HG02840 (cell line): ENCODE data around the gene PNPLA2.

ENCODE experiments used
- ATAC-seq: cut with Tn5 transposase; IDR thresholded peaks from one replicate; pipeline ENCODE4 v1.9.1; 2021; ENCODE audit warnings: mild to moderate bottlenecking, moderate library complexity, moderate number of reproducible peaks; ENCODE audit not compliant: unreplicated experiment, low FRiP score

Gene PNPLA2

DNA sequence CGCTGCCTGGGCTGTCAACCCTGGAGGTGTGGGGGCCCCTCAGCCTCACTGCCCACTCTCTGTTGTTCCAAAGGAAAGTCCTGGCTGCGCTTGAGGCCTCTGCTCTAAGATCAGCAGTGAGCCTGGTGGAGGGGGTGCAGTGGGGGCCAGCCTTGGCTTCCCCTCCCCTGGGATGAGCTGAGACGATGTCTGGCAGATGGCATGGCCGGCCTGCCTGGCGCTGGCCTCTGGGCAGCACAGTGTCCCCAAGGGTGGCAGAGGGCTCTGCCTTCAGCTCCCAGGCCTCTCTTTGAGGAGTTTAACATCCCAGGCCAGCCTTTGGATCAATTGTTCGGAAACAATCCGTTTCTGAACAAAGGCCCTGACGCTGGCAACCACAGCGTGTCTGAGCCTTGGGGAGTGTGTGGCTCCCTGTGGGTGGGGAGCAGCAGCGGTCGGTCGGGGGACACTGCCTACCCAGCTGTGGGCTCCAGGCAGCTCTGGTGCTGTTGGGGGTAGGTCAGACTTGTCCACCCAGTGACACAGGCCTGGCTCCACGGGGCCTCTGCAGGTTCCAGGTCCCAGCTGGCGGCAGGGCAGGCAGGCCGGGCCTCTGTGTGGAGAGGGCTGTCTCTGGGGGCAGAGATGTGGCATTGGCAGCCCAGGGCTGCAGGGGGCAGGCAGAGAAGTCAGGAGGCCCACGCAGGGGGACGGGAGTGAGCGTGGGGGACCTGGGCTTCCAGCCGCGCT is 36.1 kb downstream of the PNPLA2 start:
- ATAC-seq = no peak

DNA sequence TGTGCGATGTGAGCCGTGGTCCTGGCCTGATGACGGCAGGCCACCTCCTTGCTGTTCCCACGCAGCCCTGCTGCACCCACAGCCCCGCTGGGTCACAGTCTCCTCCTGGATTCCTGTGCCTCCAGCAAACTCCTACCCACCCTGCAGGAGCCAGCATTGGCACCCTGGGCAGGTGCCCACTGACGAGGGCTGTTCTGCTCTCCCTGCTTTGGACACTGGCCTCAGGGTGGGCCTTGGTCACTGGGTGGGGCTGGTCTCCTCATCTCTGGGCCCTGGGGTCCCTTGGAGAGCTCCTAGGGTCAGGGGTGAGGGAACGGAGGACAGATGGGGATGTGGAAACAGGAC is 36.6 kb downstream of the PNPLA2 start:
- no peak for ATAC-seq

DNA sequence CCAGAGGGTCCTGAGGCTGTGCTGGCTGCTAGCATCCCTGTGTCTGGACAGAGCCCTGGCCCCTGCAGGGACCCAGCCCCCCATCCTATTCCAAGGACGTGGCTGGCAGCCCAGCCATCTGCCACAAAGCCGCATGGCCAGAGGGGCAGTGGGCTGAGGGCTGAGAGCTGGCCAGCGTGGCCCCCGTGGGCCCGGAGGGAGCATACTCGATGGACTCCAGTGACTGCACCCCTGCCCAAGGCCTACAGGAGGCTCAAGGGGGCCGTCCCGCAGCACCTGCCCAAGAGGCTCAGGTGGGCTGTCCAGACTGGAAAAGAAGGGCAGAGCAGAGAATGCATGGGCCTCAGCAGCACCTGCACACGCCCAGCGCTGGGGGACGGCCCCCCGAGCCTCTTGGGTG is 37.1 kb downstream of the PNPLA2 start:
- no peak for ATAC-seq

DNA sequence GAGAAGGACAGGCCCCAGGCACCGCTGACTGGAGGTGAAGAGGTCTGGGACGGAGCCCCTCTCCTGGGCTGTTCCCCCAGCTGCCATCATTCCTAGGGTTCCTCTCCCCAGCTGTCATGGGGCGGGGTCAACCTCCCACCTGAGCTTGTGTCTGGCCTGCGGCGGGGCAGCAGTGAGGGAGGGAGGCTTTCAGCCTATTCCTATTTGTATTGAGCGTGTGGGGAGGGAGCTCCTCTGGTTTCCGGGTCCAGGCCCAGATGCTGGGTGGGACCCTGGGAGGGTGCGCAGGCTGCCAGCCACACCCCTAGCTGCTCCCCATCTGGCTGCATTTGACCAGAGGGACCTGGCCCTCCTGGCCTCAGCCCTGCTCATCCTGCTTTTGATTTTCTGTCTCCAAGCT is 37.7 kb downstream of the PNPLA2 start:
- no peak for ATAC-seq

DNA sequence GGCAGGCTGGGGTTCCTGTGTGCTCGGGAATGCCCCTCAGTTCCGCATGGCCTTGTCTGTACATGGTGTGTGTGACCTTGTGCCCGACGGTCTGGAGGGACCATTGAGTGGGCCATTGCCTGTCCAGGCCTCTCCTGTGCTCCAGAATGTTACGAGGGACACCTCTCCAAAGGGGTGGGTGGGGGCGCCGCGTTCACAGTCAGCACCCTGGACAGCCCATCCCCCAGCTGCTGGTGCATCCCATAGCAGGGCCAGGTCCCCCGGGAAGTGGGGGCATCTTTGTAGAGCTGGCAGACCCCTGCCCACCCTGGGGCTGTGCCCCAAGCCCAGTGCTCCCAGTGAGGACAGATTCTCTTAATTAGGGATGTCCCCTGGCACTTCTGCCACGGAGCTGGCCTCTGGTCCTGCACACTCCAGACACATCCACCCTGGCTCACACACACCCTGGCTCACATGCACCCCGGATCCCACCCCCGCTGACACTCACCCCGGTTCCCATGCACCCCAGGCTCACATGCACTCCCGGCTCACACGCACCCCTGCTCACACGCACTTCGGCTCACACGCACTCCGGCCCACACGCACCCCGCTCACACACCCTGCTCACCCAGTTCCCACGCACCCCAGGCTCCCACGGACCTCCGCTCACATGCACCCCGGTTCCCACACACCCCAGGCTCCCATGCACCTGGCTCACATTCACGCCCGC is 39.5 kb downstream of the PNPLA2 start:
- no peak for ATAC-seq

DNA sequence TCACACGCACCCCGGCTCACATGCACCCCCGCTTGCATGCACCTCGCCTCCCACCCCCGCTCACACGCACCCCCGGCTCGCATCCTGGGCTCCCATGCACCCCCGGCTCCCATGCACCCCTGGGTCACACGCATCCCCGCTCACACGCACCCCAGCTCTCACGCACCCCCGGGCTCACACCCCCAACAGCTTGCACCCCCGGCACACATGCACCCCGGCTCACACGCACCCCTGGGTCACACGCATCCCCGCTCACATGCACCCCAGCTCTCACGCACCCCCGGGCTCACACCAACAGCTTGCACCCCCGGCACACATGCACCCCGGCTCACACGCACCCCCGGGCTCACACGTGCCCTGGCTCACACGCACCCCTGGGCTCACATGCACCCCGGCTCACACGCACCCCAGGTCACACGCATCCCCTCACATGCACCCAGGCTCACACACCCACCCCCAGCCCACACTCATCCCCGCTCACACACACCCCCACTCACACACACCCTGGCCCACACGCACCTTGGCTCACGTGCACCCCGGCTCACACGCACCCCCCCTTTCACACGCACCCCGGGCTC is 40.1 kb downstream of the PNPLA2 start:
- no peak for ATAC-seq

DNA sequence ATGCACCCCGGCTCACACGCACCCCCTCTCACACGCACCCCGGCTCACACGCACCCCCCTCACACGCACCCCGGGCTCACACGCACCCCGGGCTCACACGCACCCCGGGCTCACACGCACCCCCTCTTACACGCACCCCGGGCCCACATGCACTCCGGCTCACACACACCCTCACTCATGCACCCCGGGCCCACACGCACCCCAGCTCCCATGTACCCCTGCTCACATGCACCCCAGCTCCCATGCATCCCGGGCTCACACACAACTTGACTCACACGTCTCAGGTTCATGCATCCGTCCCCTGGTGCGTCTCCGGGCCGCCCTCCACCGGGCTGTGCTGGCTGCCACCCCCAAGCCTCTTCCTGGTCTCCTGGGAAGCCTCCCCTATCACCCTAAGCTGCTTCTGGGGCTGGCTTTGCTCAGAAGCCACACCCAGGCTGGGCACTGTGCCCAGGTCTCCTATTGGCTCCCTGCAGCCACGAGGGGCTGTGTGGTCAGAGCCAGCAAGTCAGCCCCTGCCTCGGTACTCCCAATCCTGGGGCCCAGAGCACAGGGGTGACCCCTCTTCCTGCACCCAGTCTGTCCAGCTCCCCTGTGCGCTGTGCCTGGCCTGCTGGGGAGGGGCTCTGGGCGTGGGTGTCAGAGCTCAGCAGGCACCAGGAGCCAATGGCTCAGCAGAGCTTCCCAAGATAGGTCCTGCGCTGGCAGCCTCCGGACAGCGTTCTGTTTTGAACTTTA is 40.8 kb downstream of the PNPLA2 start:
- ATAC-seq = no peak

DNA sequence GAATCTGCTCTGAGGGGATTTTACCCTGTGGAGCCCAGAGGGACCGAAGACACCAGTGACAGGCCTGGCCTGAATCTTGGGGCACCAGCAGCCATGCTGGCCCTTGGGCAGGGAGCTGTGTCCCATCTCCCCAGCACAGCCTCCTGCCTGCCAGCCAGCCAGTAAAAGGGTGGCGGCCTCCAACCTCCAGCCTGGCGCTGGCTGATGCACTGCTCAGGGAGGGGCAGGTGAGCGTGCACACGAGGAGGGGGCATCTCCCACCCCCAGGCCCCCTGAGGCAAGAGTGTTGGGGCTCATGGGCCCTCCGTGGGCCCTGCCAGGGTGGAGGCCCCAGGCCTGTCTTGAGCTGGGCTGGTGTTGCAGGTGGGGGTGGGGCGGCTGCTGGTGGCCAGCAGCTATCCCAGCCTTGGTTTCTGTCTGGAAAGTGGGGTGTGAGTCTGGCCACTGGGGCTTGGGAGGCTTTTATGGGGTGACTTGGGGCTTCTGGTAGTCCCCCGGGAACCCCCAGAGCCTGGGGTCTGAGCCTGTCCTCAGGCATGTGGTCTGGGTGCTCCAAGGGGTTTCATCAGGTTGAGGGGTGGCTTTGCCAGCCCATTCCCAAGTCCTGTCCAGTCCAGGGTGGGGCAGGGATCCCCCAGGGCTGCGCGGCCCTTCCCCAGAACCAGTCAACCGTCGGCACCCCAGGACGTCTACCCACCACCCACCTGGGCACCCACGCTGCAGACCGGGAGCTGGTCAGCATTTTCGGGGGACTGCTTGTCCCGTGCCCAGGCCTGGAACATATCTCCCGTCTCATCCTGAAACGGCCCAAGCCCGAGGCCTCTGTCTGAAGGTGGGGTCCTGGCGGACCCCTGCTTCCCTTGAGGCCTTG is 41.8 kb downstream of the PNPLA2 start:
- ATAC-seq = no peak

DNA sequence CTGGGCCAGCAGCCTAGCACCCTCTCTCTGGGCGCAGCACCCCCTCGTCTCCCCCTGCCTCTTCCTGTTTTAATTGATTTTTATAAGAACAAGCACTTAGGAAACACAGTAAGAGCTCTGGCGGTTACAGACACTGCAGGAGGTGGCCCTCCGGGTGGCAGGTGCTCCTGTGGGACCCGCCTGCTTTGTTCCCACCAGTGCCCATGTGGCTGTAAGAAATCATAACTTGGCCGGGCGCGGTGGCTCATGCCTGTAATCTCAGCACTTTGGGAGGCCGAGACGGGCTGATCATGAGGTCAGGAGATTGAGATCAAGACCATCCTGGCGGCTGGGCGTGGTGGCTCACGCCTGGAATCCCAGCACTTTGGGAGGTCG is 42.4 kb downstream of the PNPLA2 start:
- ATAC-seq = no peak

DNA sequence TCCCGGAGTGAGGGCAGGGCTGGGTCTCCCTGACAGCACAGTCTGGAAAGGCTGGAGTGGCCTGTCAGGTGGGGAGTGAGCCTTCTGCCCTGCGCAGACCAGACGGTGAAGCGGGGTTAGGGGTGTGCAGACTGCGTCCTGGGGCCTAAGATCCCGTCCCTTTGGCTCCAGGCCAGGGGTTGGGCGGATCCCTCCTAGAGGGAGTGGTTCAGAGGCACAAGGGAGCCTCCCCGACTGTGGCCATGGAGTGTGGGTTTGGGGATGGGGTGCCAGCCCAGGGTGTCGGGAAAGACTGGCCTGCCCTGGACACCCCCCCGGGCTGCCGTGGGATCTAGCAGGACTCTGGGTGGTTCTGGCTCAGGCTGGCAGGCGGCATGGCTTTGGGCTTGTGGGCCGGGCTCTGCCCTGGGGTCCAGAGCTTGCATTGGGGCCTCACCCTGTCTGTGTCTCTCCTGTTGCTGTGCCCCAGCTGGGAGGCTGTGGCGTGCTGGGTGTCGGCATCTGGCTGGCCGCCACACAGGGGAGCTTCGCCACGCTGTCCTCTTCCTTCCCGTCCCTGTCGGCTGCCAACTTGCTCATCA is 43.5 kb downstream of the PNPLA2 start:
- no peak for ATAC-seq

DNA sequence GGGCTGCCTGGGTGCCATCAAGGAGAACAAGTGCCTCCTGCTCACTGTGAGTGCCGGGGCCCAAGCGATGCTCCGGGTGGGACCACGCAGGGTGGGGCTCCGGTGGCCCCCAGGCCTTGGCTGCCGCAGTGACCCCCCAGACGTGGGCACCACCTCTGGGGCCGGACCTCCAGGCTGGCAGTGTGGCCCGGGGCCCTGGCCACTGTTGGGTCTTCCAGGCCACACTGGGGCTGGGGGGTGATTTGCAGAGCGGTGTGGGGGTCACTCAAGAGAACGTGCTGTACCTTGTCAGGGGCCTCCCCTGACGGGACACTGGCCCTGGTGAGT is 43.9 kb downstream of the PNPLA2 start:
- no peak for ATAC-seq

DNA sequence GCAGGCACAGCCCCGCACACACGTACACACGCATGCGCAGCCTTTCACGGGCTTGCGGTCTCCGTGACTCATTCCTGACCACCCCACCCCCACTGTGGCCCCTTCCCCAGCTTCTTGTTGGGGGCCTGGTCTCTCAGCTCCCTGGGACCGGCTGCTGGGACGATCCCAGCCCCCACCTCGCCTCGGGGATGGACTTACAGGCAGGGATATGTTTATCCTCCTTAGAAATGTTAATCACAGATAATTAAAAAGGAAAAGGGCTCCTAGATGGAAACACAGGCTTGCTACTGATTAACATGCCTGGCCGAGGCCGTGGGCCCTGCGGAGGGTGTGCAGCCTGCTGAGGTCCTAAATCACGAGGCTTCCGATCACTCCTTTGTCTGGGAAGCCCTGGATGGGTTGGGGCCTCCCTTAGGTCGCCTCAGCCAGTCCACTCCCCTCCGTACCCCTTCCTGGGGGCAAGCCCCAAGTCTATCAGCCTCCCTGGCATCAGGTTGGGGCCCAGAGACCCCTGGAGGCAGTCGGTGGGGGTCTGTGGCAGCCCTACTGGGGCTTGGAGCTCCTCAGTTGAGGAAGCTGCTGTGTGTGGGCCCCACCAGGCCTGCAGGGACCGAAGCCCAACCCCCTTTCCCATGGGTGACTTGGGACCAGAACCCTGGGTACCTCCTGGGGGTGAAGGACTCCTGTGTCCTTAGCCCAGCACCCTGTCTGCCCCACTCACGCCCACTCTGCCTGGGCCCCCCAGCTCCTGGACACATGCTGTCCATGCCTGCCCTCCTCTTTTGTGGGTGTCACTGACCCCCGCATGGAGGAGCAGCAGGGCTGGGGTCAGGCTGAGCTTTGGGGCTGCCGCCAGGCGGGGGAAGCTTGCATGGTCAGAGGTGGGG is 44.6 kb downstream of the PNPLA2 start:
- ATAC-seq = no peak

DNA sequence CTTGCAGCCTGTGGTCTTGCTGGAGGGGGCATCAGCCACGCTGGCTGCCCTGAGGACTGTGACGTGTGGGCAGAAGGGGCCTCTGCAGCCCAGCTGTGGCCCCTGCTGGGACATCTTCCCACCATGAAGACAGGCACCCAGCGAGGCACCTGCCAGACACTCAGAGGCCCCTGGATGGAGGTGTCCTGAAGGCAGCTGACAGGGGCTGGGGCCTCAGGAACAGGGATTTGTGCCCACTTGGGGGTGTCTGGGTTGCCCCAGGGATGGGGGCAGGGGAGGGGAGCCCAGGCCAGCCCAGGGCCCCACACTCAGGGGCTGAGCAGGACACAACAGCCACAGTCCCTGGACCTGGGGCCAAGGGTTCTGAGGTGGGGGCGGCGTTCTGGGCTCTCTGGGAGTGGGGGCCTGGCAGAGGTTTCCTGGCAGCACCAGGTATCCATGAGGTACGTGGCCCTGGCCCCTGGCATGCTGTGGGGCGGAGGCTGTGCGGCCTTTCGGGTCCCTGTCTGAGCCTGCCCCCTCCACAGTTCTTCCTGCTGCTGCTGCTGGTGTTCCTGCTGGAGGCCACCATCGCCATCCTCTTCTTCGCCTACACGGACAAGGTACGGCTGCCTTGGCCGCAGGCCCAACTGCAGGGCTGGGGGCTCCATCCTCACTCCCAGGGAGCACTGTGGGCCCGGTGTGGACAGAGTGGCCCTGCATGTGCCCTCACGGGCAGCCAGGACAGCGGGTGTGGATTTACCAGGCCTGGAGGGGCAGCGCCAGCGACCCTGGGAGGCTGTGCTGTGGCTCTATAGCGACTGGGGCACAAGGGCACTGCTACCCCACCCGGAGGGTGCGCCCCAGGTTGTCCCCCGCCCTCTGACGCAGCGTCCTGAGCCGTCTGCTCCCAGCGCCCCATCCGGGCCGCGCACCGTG is 45.5 kb downstream of the PNPLA2 start:
- ATAC-seq = no peak

DNA sequence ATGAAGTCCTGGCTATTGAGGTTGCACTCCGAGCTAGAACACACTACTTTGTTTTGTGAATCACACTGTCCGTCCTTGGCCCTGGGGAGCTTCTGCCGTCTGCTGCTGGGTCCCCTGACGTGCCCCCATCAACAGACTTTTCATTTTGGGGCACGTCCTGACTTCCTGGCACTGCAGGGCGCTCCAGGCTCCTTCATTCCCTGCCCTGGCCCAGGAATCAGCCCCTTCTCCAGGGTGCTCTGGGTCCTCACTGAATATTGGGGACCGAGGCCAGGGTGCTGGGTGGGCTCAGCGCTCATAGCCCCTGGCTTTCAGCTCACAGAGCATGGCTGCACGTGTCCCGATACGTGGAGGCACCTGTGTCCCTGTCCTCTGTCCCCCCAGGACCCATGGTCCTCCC is 46.2 kb downstream of the PNPLA2 start:
- no peak for ATAC-seq

DNA sequence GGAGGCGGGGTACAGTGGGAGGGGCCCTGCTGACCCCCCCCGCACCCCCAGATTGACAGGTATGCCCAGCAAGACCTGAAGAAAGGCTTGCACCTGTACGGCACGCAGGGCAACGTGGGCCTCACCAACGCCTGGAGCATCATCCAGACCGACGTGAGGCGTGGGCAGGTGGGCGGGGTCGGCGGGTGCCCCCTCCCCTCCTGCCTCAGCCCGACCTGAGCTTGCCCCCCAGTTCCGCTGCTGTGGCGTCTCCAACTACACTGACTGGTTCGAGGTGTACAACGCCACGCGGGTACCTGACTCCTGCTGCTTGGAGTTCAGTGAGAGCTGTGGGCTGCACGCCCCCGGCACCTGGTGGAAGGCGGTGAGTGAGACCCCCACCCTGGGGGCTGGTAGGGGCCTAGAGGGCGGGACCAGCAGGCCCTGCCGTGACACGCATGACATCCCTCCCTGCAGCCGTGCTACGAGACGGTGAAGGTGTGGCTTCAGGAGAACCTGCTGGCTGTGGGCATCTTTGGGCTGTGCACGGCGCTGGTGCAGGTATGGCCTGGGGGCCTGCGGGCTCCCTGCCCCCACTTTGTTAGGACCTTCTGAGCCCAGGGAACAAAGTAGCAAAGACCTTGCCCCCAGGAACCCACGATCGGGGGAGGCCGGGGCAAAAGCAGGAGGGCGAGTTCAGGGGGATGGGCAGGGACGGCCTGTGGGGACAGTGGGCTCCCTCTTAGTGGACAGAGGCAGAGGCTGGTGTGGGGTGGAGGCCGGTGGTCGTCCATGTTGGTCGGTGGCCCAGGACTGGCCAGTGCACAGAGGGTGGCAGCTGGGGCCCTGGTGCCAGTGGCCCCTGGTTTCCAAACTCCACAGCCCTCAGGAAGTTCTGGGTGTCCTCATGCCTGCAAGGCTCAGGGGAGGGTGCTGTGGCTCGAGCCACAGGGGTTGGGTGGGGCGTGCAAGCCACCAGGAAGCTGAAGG is 47.0 kb downstream of the PNPLA2 start:
- no peak for ATAC-seq

DNA sequence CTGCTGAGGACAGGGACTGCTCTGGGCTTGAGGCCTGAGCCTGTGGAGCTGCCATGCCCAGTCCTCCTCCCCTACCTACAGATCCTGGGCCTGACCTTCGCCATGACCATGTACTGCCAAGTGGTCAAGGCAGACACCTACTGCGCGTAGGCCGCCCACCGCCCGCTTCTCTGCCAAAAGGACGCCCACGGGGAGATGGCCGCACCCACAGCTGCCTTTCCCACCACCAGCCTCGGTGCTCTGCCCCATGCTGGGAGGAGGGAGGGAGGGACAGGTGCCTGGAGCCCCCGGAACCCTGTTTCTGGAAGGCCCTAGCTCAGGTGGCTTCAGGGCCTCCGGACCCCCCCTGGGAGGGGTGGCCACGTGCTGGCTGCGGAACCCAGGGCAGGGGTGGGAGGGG is 47.8 kb downstream of the PNPLA2 start:
- ATAC-seq = no peak

DNA sequence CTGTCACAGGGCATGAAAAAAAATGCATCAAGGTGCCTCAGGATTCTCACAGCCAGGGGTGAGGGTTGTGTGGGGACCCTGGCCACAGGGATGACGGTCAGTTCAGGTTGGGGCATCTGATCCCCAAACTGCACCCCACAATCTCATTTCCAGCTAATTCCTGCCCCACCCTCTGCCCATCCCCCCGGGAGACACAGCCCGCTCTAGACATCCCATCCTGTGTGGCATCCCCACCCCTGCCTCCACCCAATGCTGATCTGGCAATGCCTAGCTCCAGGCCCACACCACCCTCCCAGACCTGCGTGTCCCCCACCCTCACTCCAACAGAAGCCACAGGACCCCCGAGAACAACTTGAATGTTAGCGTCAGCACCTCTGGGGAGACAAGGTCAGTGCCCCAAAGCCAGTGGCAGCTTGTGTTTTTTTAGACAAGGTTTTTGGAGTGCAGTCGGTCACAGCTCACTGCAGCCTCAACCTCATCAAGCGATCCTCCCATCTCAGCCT is 49.2 kb downstream of the PNPLA2 start:
- ATAC-seq = no peak
